MM.1S (cell line): Measurements from ENCODE around the gene TTC9.
A peak's percentile ranks its signal among the peaks of the same experiment; 100 is the strongest.

Source experiments
- DNase-seq: peaks from one replicate; pipeline ENCODE4 v3.0.0-alpha.2; 2015
- H2AFZ ChIP-seq: fragments of 300-600 bp; sonication (generic); 2 replicates; pipeline ENCODE4 v1.6.0; 2016; ENCODE audit warnings: antibody characterized with exemption, low read length
- H3F3A ChIP-seq: fragments of 300-600 bp; sonication (generic); 2 replicates; pipeline ENCODE4 v1.6.1; 2016; ENCODE audit warnings: mild to moderate bottlenecking, antibody characterized with exemption, low read length, moderate library complexity, mixed read lengths; ENCODE audit not compliant: insufficient read depth
- H3K27ac ChIP-seq: fragments of 300-600 bp; sonication (generic); 2 replicates; pipeline ENCODE4 v1.5.1; 2016; ENCODE audit warnings: mild to moderate bottlenecking, low read length
- H3K27me3 ChIP-seq: fragments of 300-600 bp; sonication (generic); replicated peaks from 2 replicates; pipeline ENCODE4 v1.6.0; 2016; ENCODE audit warnings: low read length; ENCODE audit not compliant: insufficient read depth
- H3K36me3 ChIP-seq: fragments of 300-600 bp; sonication (generic); replicated peaks from 2 replicates; pipeline ENCODE4 v1.6.1; 2016; ENCODE audit warnings: mild to moderate bottlenecking, low read length, mixed read lengths; ENCODE audit not compliant: insufficient read depth
- H3K4me1 ChIP-seq: fragments of 300-600 bp; sonication (generic); 2 replicates; pipeline ENCODE4 v1.6.1; 2016; ENCODE audit warnings: low read length, mixed read lengths
- H3K4me2 ChIP-seq: fragments of 300-600 bp; sonication (generic); 2 replicates; pipeline ENCODE4 v1.6.0; 2016; ENCODE audit warnings: low read depth, low read length
- H3K4me3 ChIP-seq: fragments of 300-600 bp; sonication (generic); 2 replicates; pipeline ENCODE4 v1.5.1; 2016; ENCODE audit warnings: low read length, mixed read lengths
- H3K79me2 ChIP-seq: fragments of 300-600 bp; sonication (generic); 2 replicates; pipeline ENCODE4 v1.6.1; 2016; ENCODE audit warnings: mixed run types, low read length, mixed read lengths
- H3K9ac ChIP-seq: fragments of 300-600 bp; sonication (generic); 2 replicates; pipeline ENCODE4 v1.6.1; 2016; ENCODE audit warnings: low read length, mixed read lengths
- H3K9me2 ChIP-seq: fragments of 300-600 bp; sonication (generic); replicated peaks from 2 replicates; pipeline ENCODE4 v1.6.1; 2016; ENCODE audit warnings: mild to moderate bottlenecking, low read length, mixed read lengths; ENCODE audit not compliant: insufficient read depth
- H3K9me3 ChIP-seq: fragments of 300-600 bp; sonication (generic); replicated peaks from 2 replicates; pipeline ENCODE4 v1.6.1; 2016; ENCODE audit warnings: mild to moderate bottlenecking, low read length, mixed read lengths; ENCODE audit not compliant: insufficient read depth
- H4K20me1 ChIP-seq: fragments of 300-600 bp; sonication (generic); 2 replicates; pipeline ENCODE4 v1.6.1; 2016; ENCODE audit warnings: mild to moderate bottlenecking, low read length, moderate library complexity, mixed read lengths; ENCODE audit not compliant: insufficient read depth
- EZH2 ChIP-seq: fragments of 300-600 bp; sonication (generic); optimal IDR thresholded peaks from 2 replicates; pipeline ENCODE3; 2017; ENCODE audit warnings: low read depth, mild to moderate bottlenecking, antibody characterized with exemption, low read length, mixed read lengths
- EZH2phosphoT487 ChIP-seq: fragments of 300-600 bp; sonication (generic); IDR thresholded peaks from 2 replicates; pipeline ENCODE4 v1.6.1; 2018; ENCODE audit warnings: antibody characterized with exemption, low read length
- TF ChIP-seq, protein P1 (sequence below): fragments of 300-600 bp; sonication (generic); IDR thresholded peaks from 2 replicates; pipeline ENCODE4 v1.5.1; 2016; ENCODE audit warnings: antibody characterized with exemption, low read length, mixed read lengths

The TTC9 gene

DNA sequence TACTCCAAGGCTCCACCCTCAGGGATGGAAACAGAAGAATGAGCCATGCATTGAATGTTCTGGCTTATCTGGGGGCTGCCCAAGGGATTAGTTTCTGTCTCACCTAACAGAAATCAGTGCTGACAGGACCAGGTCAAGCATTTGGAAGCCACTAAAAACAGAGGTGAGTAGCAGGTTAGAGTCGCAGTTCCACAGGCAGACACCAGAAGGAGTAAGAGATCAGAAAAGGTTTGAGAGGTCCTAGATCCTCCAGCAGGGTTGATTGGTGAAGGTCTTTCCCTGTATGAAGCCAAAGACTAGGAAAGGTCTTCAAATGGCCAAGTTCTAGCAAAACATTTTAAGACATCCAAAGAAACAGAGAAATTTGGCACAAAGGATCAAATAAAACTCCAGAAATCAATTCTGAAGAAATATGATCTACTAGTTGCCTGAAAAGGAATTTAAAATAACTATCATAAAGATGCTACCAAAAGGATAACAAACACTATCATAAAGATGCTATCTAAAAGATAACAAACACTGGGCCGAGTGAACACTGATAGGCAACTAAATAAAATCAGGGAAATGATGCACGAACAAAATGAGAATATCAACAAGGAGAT lies 19.5 kb upstream of the TTC9 start:
- Histone ChIP-seq H4K20me1 (no peaks in the 10 kb centered on the region), H3K27ac (no peak overlapping the region), H2AFZ (no peak overlapping the region), H3K36me3 (no peaks in the 10 kb centered on the region), H3K4me2 (no peak overlapping the region), H3K9me2 (no peaks in the 10 kb centered on the region), H3K4me1 (no peaks in the 10 kb centered on the region), H3K79me2 (no peaks in the 10 kb centered on the region), H3F3A (no peaks in the 10 kb centered on the region), H3K9ac (no peak overlapping the region), H3K9me3 (no peaks in the 10 kb centered on the region), H3K4me3 (no peak overlapping the region), H3K27me3 (no peaks in the 10 kb centered on the region)
- peak; percentile 38 for DNase-seq
- TF ChIP-seq, protein P1, sequence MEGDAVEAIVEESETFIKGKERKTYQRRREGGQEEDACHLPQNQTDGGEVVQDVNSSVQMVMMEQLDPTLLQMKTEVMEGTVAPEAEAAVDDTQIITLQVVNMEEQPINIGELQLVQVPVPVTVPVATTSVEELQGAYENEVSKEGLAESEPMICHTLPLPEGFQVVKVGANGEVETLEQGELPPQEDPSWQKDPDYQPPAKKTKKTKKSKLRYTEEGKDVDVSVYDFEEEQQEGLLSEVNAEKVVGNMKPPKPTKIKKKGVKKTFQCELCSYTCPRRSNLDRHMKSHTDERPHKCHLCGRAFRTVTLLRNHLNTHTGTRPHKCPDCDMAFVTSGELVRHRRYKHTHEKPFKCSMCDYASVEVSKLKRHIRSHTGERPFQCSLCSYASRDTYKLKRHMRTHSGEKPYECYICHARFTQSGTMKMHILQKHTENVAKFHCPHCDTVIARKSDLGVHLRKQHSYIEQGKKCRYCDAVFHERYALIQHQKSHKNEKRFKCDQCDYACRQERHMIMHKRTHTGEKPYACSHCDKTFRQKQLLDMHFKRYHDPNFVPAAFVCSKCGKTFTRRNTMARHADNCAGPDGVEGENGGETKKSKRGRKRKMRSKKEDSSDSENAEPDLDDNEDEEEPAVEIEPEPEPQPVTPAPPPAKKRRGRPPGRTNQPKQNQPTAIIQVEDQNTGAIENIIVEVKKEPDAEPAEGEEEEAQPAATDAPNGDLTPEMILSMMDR: peak; percentile 57
- TF ChIP-seq EZH2: no peak

DNA sequence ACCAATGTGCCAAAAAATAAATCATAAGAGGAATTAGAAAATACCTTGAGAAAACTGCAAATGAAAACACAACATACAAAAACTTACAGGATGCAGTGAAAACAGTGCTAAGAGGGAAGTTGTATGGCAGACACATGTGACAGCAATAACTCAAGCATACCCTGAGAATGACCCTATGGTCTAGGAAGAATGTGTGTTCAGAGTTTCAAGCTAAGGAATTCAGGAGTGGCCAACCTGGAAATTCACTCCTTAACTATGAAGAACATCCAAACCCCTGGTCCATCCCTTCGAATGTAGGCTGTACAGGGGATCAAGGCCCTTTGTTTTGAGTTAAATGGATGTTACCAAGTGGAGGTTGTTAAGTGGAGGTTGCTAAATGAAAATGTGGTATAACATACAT lies 16.7 kb upstream of the TTC9 start:
- DNase-seq: no peak
- no peaks in the 10 kb centered on the region for H3K79me2 ChIP-seq
- H3K27ac ChIP-seq: no peak overlapping the region
- H3F3A ChIP-seq: no peaks in the 10 kb centered on the region
- H3K27me3 ChIP-seq: no peaks in the 10 kb centered on the region
- H4K20me1 ChIP-seq: no peaks in the 10 kb centered on the region
- TF ChIP-seq EZH2phosphoT487: no peak
- TF ChIP-seq, protein P1: no peak
- no peak for TF ChIP-seq EZH2
- no peaks in the 10 kb centered on the region for H3K9me2 ChIP-seq
- no peak overlapping the region for H2AFZ ChIP-seq
- no peaks in the 10 kb centered on the region for H3K4me1 ChIP-seq
- no peaks in the 10 kb centered on the region for H3K9me3 ChIP-seq
- no peak overlapping the region for H3K9ac ChIP-seq
- H3K4me3 ChIP-seq: no peak overlapping the region
- H3K4me2 ChIP-seq: no peak overlapping the region
- H3K36me3 ChIP-seq: no peaks in the 10 kb centered on the region

DNA sequence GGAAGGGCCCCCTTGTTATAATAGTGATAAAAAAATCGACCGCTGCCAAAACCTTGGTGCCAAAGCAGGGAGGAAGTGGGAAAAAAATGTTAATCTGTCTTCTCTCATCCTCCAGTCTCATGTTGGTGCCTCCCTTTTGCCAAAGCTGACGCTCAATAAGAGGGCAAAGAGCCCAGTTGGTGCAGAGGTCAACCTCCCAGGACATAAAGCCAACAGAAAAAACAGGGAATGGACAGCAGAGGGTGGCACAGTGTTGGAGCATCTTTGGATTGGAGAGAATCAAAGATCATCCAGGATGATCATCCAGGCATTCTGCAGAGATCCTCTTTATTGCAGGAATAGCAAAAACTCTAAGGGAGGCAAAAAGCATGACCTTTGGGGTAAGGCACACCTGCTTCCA lies 9.8 kb upstream of the TTC9 start:
- Histone ChIP-seq H3K4me2 (no peak overlapping the region), H3K27ac (no peak overlapping the region), H3K9me3 (no peaks in the 10 kb centered on the region), H3K27me3 (no peaks in the 10 kb centered on the region), H3F3A (no peaks in the 10 kb centered on the region), H4K20me1 (no peaks in the 10 kb centered on the region), H3K4me3 (no peak overlapping the region), H2AFZ (no peak overlapping the region), H3K36me3 (no peaks in the 10 kb centered on the region), H3K4me1 (no peaks in the 10 kb centered on the region), H3K79me2 (no peaks in the 10 kb centered on the region), H3K9ac (no peak overlapping the region), H3K9me2 (no peaks in the 10 kb centered on the region)
- DNase-seq: no peak
- TF ChIP-seq EZH2: no peak
- TF ChIP-seq, protein P1: no peak
- no peak for TF ChIP-seq EZH2phosphoT487
